Endothelial cell of umbilical vein (primary cell): ENCODE data around the gene HYAL2. TPM values are rescaled to one million over a fixed set of nuclear protein-coding genes. Genes with fewer than 3 reads are reported as not detected.

ENCODE experiments used
- BruUV-seq: library from RNA; stranded (reverse); fragments of 400-500 nt; replicated peaks from 2 replicates; lab custom pipeline; 2021; lab: Mats Ljungman, UMichigan
- CTCF ChIA-PET: fragments of 300-600, 350-600 bp; sonication (Branson Sonifier 250); formaldehyde crosslinking; loops from one replicate; lab custom pipeline; 2021; ENCODE audit warnings: antibody characterized with exemption, inconsistent platforms; lab: Charles Lee
- POLR2A ChIA-PET: fragments of 300-600, 350-600 bp; sonication (Branson Sonifier 250); formaldehyde crosslinking; loops from one replicate; lab custom pipeline; 2021; ENCODE audit warnings: antibody characterized with exemption, inconsistent platforms; lab: Charles Lee
- DNase-seq: peaks from one replicate; pipeline ENCODE4 v3.0.0-alpha.2; 2011; ENCODE audit warnings: low read depth, low spot score
- FAIRE-seq: peaks from 2 replicates; lab custom pipeline; 2011; peaks lifted over from hg19 to GRCh38; lab: Jason Lieb, UNC
- H2AFZ ChIP-seq: 2 replicates; pipeline ENCODE4 v1.6.0; 2012; ENCODE audit warnings: low read depth, low read length, control low read depth, inconsistent platforms
- H3K27ac ChIP-seq: 2 replicates; pipeline ENCODE4 v1.5.1; 2011; ENCODE audit warnings: low read depth, mild to moderate bottlenecking, control low read depth, low read length, moderate library complexity; ENCODE audit not compliant: insufficient read depth
- H3K27me3 ChIP-seq, 2 experiments: 2 replicates each; pipeline versions ENCODE4 v1.6.0 to v1.6.1; 2011; ENCODE audit warnings: low read length in 2 of 2, mixed read lengths in 1 of 2; ENCODE audit not compliant: control insufficient read depth in 2 of 2, insufficient read depth in 2 of 2
- H3K36me3 ChIP-seq, 2 experiments: 2 replicates in 1 of 2; 3 replicates in 1 of 2; pipeline ENCODE4 v1.5.1; 2011; ENCODE audit warnings: low read length in 2 of 2, mild to moderate bottlenecking in 1 of 2, moderate library complexity in 1 of 2; ENCODE audit not compliant: control insufficient read depth in 2 of 2, insufficient read depth in 2 of 2; ENCODE audit errors: extremely low read depth in 1 of 2
- H3K4me1 ChIP-seq: 3 replicates; pipeline ENCODE4 v1.5.1; 2011; ENCODE audit warnings: mild to moderate bottlenecking, low read length; ENCODE audit not compliant: control insufficient read depth, insufficient read depth; ENCODE audit errors: extremely low read depth
- H3K4me2 ChIP-seq: 2 replicates; pipeline ENCODE4 v1.6.1; 2011; ENCODE audit warnings: low read length, control low read depth, mixed read lengths; ENCODE audit not compliant: insufficient read depth
- H3K4me3 ChIP-seq, 3 experiments: fragments of 200-600 bp in 1 of 3; sonication (generic), shearing (Covaris generic) in 1 of 3; replicated peaks in 1 of 3; 2 replicates each; pipeline ENCODE4 v1.5.1; 2011 to 2016; ENCODE audit warnings: control low read depth in 3 of 3, low read length in 3 of 3, mild to moderate bottlenecking in 2 of 3, inconsistent platforms in 1 of 3, low read depth in 1 of 3, moderate library complexity in 1 of 3; ENCODE audit not compliant: insufficient read depth in 1 of 3
- H3K79me2 ChIP-seq: 2 replicates; pipeline ENCODE4 v1.6.0; 2012; ENCODE audit warnings: low read length, inconsistent platforms; ENCODE audit not compliant: control insufficient read depth, insufficient read depth
- H3K9ac ChIP-seq: replicated peaks from 2 replicates; pipeline ENCODE3; 2011; ENCODE audit warnings: low read length, control low read depth; ENCODE audit not compliant: insufficient read depth; ENCODE audit errors: extremely low read depth
- H3K9me1 ChIP-seq: replicated peaks from 3 replicates; pipeline ENCODE4 v1.6.0; 2011; ENCODE audit warnings: mild to moderate bottlenecking, low read length; ENCODE audit not compliant: control insufficient read depth, insufficient read depth; ENCODE audit errors: extremely low read depth
- H3K9me3 ChIP-seq: replicated peaks from 2 replicates; pipeline ENCODE4 v1.5.1; 2012; ENCODE audit warnings: low read length, inconsistent platforms; ENCODE audit not compliant: control insufficient read depth, insufficient read depth
- H4K20me1 ChIP-seq: replicated peaks from 2 replicates; pipeline ENCODE3; 2011; ENCODE audit warnings: mild to moderate bottlenecking, low read length; ENCODE audit not compliant: control insufficient read depth, insufficient read depth; ENCODE audit errors: extremely low read depth
- CTCF ChIP-seq, 2 donors: IDR thresholded peaks; 1 replicate in 1 of 2; 2 replicates in 1 of 2; pipeline ENCODE4 v1.5.1; 2011; ENCODE audit warnings: low read length in 2 of 2, mild to moderate bottlenecking in 2 of 2, moderate library complexity in 2 of 2, control low read depth in 1 of 2, inconsistent platforms in 1 of 2, low read depth in 1 of 2; ENCODE audit not compliant: insufficient read depth in 1 of 2; ENCODE audit errors: extremely low read depth in 1 of 2
- EZH2 ChIP-seq: IDR thresholded peaks from 2 replicates; pipeline ENCODE4 v1.6.1; 2012; ENCODE audit warnings: borderline replicate concordance, low read depth, mild to moderate bottlenecking, moderate library complexity, low read length, inconsistent platforms; ENCODE audit not compliant: severe bottlenecking
- FOS ChIP-seq: IDR thresholded peaks from 2 replicates; pipeline ENCODE4 v1.6.1; 2011; ENCODE audit warnings: mild to moderate bottlenecking, low read length, moderate library complexity, borderline replicate concordance; ENCODE audit not compliant: insufficient read depth
- GATA2 ChIP-seq: IDR thresholded peaks from 2 replicates; pipeline ENCODE4 v1.7.0; 2011; ENCODE audit warnings: low read depth, mild to moderate bottlenecking, moderate library complexity, mixed read lengths, low read length; ENCODE audit not compliant: insufficient read length, insufficient read depth
- JUN ChIP-seq: IDR thresholded peaks from 2 replicates; pipeline ENCODE4 v1.6.1; 2011; ENCODE audit warnings: borderline replicate concordance, low read depth; ENCODE audit not compliant: insufficient read length, insufficient read depth
- MAX ChIP-seq: IDR thresholded peaks from 2 replicates; pipeline ENCODE4 v1.6.1; 2011; ENCODE audit not compliant: insufficient read depth, insufficient read length
- MYC ChIP-seq: IDR thresholded peaks from one replicate; pipeline ENCODE4 v1.6.1; 2011; ENCODE audit warnings: mild to moderate bottlenecking, low read depth, low read length
- POLR2A ChIP-seq: IDR thresholded peaks from 2 replicates; pipeline ENCODE4 v1.6.1; 2012; ENCODE audit warnings: low read depth, mild to moderate bottlenecking, control low read depth, low read length
- POLR2AphosphoS5 ChIP-seq: IDR thresholded peaks from 2 replicates; pipeline ENCODE4 v1.6.1; 2012; ENCODE audit warnings: low read depth, mild to moderate bottlenecking, control low read depth, low read length, moderate library complexity; ENCODE audit not compliant: insufficient read depth
- dilution Hi-C: fragments of 300-500 bp; cut with MboI; formaldehyde crosslinking; loops from one replicate; pipeline ENCODE4 v1.15.0; 2019; ENCODE audit warnings: low sequenced_read_pairs; ENCODE audit not compliant: extremely low pct_ligation_motif_present
- intact Hi-C: fragments of 100-400 bp; cut with micrococcal nuclease; formaldehyde crosslinking; loops from one replicate; pipeline ENCODE4 v1.10.0; 2022
- polyA plus RNA-seq, 4 experiments: library from polyadenylated mRNA; depleted of rRNA in 3 of 4; stranded (reverse) in 3 of 4; unstranded in 1 of 4; fragments of >200 nt; gene quantifications; 2 replicates each; pipeline versions ENCODE4 v1.2.1 to v1.2.3, GENCODE V29; 2011 to 2012; ENCODE audit warnings: missing spikeins in 1 of 4
- total RNA-seq: library from RNA; stranded (reverse); gene quantifications from 2 replicates; pipeline ENCODE4 v1.2.3, GENCODE V29; 2021

HYAL2 gene
- total and polyA plus RNA-seq, 2 donors (not counting 3 experiments of a cell fraction or from before 2014, with no cell fraction given): 266 to 970 TPM

- TF ChIP-seq MYC (no peak), POLR2AphosphoS5 (no peak), GATA2 (no peak), CTCF (IDR thresholded peaks at IDR 0.05; ENCODE audit: extremely low read depth in 1 of 2, insufficient read depth in 1 of 2, low read depth in 1 of 2, low read length in 2 of 2) (no peak), MAX (no peak), POLR2A (no peak), FOS (no peak), JUN (no peak), EZH2 (no peak)
- POLR2A ChIA-PET: no interaction called here
- peaks cover 18 to 21% of the 10 kb centered on the region in 2 experiments for H3K27me3 ChIP-seq
- H2AFZ ChIP-seq: no peak overlapping the region
- dilution Hi-C loops: no loop called here
- DNase-seq (no peak), FAIRE-seq (no peak)
- no peaks in the 10 kb centered on the region for H4K20me1 ChIP-seq
- H3K4me2 ChIP-seq: no peak overlapping the region
- H3K27ac ChIP-seq: no peak overlapping the region
- no peaks in the 10 kb centered on the region for H3K9me3 ChIP-seq
- H3K9ac ChIP-seq: no peak overlapping the region
- no peaks in the 10 kb centered on the region for H3K36me3 ChIP-seq
- no peaks in the 10 kb centered on the region for H3K4me1 ChIP-seq
- H3K79me2 ChIP-seq: no peaks in the 10 kb centered on the region
- no TSS peak for BruUV-seq
- CTCF ChIA-PET: interaction anchor here (1.4 to 1.9 kb wide), 4 partner anchors 14 to 52 kb away, joined by 4 to 9 read pairs (median 6); partner anchors contain the start of genes GNAI2 and IFRD2
- no peak overlapping the region for H3K4me3 ChIP-seq
- H3K9me1 ChIP-seq: no peaks in the 10 kb centered on the region
- intact Hi-C loops: no loop called here
These were observed 44.2 kb downstream of the HYAL2 start for GRCh38 chr3:50278123-50278879.
